G401.6 (cell line): ENCODE data around the gene COG5.
A peak's percentile ranks its signal among the peaks of the same experiment; 100 is the strongest.
"Not testable (repeated sequence)": the region's sequence is repeated elsewhere in the genome, so short reads cannot be mapped to it uniquely, and the experiment has no call there.

ENCODE experiments used
- FAIRE-seq: peaks from 2 replicates; lab custom pipeline; 2012; peaks lifted over from hg19 to GRCh38; lab: Jason Lieb, UNC

Gene COG5

GRCh38 chr7:107220806-107221205 lies 342.9 kb downstream of the COG5 start:
- not testable (repeated sequence) for FAIRE-seq

GRCh38 chr7:107220356-107220755 lies 343.4 kb downstream of the COG5 start:
- no peak for FAIRE-seq

- FAIRE-seq, result no peak
Measured at GRCh38 chr7:107219563-107220244, 344.0 kb downstream of the COG5 start.

GRCh38 chr7:107213945-107214344 lies 349.8 kb downstream of the COG5 start:
- FAIRE-seq, result no peak

GRCh38 chr7:107213193-107213788 lies 350.4 kb downstream of the COG5 start:
- FAIRE-seq, result no peak

GRCh38 chr7:107212725-107213124 lies 351.0 kb downstream of the COG5 start:
- no peak for FAIRE-seq

- FAIRE-seq, result no peak
Measured at GRCh38 chr7:107210400-107210799, 353.3 kb downstream of the COG5 start.

- no peak for FAIRE-seq
Measured at GRCh38 chr7:107209565-107209964, 354.2 kb downstream of the COG5 start.

GRCh38 chr7:107208563-107208962 lies 355.2 kb downstream of the COG5 start:
- no peak for FAIRE-seq

- FAIRE-seq, result no peak
Measured at GRCh38 chr7:107208024-107208521, 355.6 kb downstream of the COG5 start.

GRCh38 chr7:107207459-107207858 lies 356.3 kb downstream of the COG5 start:
- FAIRE-seq, result no peak

GRCh38 chr7:107206706-107207105 lies 357.0 kb downstream of the COG5 start:
- FAIRE-seq, result no peak

GRCh38 chr7:107206136-107206535 lies 357.6 kb downstream of the COG5 start:
- no peak for FAIRE-seq

- FAIRE-seq, result no peak
Measured at GRCh38 chr7:107203607-107204006, 360.1 kb downstream of the COG5 start.

- peak; percentile 27 for FAIRE-seq
Measured at GRCh38 chr7:107201795-107202450, 361.8 kb downstream of the COG5 start.

GRCh38 chr7:107196834-107197610 lies 366.7 kb downstream of the COG5 start:
- FAIRE-seq, result no peak

- FAIRE-seq, result no peak
Measured at GRCh38 chr7:107194052-107194451, 369.7 kb downstream of the COG5 start.

- peak; percentile 15 for FAIRE-seq
Measured at GRCh38 chr7:107190090-107190489, 373.6 kb downstream of the COG5 start.

GRCh38 chr7:107187774-107188173 lies 375.9 kb downstream of the COG5 start:
- FAIRE-seq, result no peak

GRCh38 chr7:107186240-107186639 lies 377.5 kb downstream of the COG5 start:
- no peak for FAIRE-seq

- no peak for FAIRE-seq
Measured at GRCh38 chr7:107185716-107186115, 378.0 kb downstream of the COG5 start.

GRCh38 chr7:107181172-107181571 lies 382.5 kb downstream of the COG5 start:
- no peak for FAIRE-seq

- no peak for FAIRE-seq
Measured at GRCh38 chr7:107180378-107180777, 383.3 kb downstream of the COG5 start.
